GM18526 (cell line): ENCODE results near the gene AATK.

ENCODE experiments used
- POLR2A ChIP-seq: IDR thresholded peaks from 3 replicates; pipeline ENCODE4 v1.6.1; 2011; ENCODE audit not compliant: insufficient read length; ENCODE audit errors: extremely low read depth

The AATK gene

DNA sequence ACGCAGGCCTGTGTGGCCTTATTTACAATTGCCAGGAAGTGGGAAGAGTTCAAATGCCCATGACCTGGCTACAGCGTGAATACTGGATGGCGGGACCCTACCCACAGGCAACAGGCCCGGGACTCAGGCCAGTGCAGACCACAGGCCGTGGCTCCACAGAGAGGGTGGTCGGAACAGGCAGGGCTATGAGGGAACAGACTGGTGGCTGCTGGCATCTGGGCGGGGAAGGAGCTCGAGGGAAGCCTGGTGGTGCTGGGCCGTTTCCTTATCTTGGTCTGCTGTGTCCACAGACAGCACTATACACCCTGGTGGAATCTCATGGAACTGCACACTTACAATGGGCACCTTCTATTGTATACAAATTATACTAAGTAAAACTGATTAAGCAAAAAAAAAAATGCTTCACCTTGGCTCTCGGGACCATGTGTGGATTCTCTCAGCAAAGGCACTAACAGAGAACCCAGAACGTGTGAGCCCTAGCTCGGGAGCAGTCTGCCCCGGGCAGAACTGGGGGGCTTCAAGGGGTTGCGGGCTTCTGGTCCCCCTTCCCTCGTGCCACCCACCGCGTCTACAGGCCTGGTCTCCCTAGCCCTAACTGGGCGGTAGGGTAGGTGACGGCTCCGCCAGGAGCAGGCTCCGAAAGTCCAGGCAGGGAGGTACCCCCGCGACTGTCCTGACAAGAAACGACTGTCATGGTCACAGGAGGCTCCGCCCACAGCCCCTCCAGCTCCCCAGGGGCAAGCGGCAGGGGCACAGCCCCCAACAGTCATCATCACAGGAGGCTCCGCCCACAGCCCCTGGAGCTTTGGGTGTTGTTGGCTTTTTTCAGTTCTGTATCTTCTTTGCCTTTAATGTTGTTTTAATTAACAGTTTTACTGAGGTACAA is 34.9 kb upstream of the AATK start:
- TF ChIP-seq POLR2A, result no peak

DNA sequence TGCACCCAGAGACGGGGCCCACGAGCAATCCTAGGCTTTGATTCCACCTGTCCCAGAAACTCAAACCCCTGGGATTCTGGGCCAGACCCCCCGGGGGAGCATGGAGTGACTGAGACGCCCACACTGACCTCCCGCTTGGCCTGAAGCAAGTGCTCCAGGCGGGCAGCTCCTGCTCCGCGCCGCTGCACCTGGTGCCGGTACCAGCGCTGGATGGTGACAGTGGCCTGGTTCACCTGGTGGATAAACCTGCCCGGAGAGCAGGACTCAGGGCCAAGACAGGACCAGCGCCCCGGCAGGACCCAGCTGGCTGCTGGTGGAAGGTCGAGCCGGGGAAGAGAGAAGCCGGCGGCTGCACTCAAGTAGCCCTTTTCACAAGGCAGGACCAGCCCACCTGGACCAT is 34.2 kb upstream of the AATK start:
- no peak for TF ChIP-seq POLR2A

DNA sequence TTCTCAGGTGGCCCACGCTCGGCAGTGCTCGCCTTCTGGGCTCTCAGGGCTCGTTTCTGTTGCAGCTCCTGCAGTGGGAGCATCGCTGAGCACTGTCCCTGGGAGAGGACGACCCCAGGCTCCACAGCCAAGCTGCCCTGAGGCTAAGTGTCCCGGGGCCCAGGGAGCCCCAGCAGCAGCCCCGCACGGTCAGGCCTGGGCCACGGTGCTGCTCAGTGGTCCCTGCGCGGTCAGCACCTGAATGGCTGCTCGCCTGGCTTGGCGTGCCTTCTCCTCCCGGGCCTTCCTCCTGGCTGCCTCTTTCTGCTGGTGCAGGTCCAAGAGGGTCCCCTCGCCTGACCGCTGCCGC is 33.4 kb upstream of the AATK start:
- no peak for TF ChIP-seq POLR2A

DNA sequence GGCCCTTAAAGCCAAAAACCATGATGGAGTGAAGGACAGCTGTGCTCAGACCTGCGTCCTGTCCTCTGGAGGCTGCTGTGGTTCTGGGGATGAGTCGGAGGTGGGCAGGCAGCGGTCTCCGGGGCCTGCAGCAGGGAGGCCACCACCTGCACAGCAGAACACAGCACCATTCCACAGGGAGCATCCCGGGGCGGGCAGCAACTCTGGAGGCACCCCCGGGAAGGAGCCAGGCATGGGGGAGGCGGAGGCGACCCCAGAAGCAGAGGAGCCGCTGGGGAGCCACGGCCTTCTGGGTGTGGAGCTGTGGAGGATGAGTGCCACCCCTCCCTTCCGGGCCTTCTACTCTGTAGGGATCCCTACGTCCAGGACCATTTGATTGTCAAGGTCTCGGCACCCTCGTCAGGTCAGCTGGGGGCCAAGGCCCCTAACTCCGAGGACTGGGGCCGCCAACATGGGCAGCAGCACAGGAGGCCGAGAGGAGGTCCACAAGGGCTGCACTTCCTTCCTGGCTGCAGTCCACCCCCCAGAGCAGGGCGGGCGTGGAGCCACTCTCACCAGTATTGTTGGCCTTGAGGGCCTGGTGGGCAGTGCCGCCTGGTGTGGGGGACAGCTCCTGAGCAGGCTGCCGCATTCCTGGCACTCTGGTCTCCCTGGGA is 32.9 kb upstream of the AATK start:
- no peak for TF ChIP-seq POLR2A

DNA sequence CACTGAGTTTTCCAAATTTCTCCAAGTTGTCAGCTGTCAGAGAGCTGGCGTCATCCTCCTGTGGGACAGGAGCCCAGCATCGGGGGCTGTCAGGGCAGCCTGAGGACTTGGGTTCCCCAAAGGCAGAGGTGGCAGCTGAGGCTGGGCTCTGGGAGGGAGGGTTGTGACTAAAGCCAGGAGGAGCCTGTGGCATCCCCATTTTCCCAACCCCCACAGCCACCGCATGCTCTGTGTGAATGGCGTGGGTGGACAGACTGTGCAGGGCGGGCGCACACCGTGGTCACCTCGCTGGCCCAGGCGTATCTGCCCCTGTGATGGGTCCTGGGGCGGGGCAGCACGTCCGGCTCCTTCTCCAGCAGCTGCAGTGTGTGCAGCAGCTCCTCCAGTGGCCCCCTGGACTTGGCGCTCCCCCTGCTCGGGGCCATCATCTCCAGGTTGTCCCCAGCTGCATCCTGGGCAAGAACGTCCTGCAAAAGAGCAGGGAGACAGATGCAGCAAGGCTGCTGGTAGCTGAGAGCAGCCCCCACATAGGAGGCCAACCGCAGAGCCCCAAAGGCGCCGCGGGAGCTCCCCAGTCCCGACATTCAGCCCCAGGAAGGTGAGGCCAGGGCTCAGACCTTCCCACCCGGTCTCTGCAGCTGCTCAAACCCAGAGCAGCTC is 31.9 kb upstream of the AATK start:
- TF ChIP-seq POLR2A, result no peak

DNA sequence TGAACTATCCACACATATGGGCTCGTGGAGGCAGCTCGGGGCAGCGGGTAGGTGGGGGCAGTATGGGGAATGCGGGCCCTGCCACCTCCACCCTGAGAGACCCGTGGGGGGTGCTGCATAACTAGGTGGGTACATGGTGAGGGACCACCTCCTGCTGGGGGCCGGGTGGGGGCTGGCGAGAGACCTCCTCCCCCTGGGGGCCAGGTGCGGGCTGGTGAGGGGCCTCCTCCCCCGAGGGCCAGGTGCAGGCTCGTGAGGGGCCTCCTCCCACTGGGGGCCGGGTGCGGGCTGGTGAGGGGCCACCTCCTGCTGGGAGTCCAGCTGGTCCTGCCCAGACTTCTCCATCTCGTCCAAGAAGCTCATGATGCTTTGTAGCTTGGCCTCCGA is 31.4 kb upstream of the AATK start:
- TF ChIP-seq POLR2A, result no peak

- TF ChIP-seq POLR2A, result no peak
Measured at GRCh38 chr17:81196505-81197408, 30.7 kb upstream of the AATK start.

DNA sequence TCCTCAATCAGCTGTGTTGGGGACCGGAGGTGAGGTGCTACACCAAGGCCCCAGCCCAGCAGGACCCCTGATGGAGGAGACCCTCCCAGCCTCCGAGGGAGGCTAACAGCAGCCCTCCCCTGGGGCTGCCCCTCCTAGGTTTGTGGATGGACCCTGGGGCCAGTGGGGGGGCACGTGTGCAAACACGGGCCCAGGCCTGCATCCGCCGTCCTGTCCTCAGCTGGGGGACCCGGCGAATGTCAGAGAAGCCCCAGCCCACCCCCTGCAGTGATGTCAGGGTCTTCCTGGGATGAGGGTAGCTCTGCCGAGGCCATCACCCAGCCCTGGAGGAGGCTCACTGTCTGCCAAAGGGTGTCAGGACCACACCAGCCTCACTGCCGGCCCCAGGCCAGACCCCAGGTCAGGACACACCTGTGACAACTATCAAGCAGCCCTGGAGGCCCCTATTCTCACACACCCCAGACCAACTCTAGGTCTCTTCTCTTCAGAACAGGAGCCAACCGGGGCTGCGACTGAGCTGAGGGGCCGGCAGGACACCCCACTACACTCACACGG is 30.0 kb upstream of the AATK start:
- no peak for TF ChIP-seq POLR2A

GRCh38 chr17:81194941-81195901 is 29.2 kb upstream of the AATK start:
- TF ChIP-seq POLR2A, result no peak

GRCh38 chr17:81194225-81194760 is 28.3 kb upstream of the AATK start:
- no peak for TF ChIP-seq POLR2A

DNA sequence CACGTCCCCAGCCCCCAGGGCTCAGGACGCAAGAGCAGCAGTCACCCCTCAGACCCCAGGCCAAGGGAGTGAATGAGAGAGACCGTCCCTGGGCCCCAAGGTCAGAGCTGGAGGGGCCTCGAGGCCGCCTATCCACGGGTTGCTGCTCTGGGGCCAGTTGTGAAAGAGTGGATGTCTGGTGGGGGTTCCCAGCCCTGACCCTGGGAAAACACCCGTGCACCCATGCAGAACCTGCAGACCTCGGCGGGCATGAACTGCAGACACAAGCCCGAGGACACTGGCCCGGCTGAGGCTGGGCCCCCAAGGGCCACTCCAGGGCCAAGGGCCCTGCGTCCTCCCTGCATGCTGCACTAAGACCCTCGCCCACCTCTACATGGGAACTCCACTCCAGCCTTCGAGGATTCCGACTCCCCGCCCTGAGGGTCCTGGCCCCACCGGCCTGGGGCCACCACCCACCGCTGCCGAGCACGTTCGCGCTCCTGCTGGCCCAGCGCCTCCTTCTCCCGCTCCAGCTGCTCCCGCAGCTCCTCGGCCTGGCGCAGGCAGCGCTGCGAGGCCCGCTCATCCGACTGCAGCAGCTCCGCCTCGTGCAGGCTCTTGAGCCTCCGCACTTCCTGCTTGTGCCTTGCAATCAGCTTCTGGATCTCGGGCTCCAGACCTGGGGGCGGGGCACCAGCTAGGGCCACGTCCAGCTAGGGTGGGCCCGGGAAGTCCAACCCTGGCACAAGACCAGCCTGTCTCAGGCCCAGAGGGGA is 27.6 kb upstream of the AATK start:
- no peak for TF ChIP-seq POLR2A

GRCh38 chr17:81193051-81193410 is 27.0 kb upstream of the AATK start:
- TF ChIP-seq POLR2A, result no peak
